ENCODE measurements around the gene STIM1. TPM values are rescaled to one million over a fixed set of nuclear protein-coding genes. Genes with fewer than 3 reads are reported as not detected.
"Not testable (repeated sequence)": the region's sequence is repeated elsewhere in the genome, so short reads cannot be mapped to it uniquely, and the experiment has no call there.

The STIM1 gene
- total RNA-seq, 3 donors from 2014 or later (not counting 1 experiment from before 2014, with no cell fraction given) = 171 to 187 (median 175) TPM

- peaks cover 17% of the 10 kb centered on the region for H3K36me3 Mint-ChIP-seq
- Histone ChIP-seq H3K9me3 (ENCODE audit: control insufficient read depth, insufficient read depth, low read length) (peaks cover 5% of the 10 kb centered on the region), H3K27me3 (ENCODE audit: control insufficient read depth, insufficient read depth, low read length) (no peaks in the 10 kb centered on the region), H3K4me1 (ENCODE audit: control insufficient read depth, insufficient read depth, low read length) (peaks cover 10% of the 10 kb centered on the region), H3K4me3 (ENCODE audit: low read length) (no peak overlapping the region), H3K36me3 (ENCODE audit: control insufficient read depth, insufficient read depth, low read length) (no peaks in the 10 kb centered on the region), H3K27ac (ENCODE audit: low read length) (no peak overlapping the region)
- DNase-seq (no peak), ATAC-seq (no peak)
- H3K27me3 Mint-ChIP-seq (ENCODE audit: low read depth in 2 of 2) = no peaks in the 10 kb centered on the region
- intact Hi-C loops (cut with micrococcal nuclease) = no loop called here
- H3K4me3 Mint-ChIP-seq = no peak overlapping the region
- peaks cover 4 to 5% of the 10 kb centered on the region in 2 donors for H3K9me3 Mint-ChIP-seq
- peaks cover 63 to 72% of the 10 kb centered on the region in 2 donors for H3K4me1 Mint-ChIP-seq
- TF ChIP-seq CTCF (IDR thresholded peaks at IDR 0.05) = no peak
- 79% methylated on average over 3 of the region's 4 CpGs for WGBS (ENCODE audit: insufficient coverage)
- H3K27ac Mint-ChIP-seq = peak overlapping the region in 1 of 2 donors; percentile 21
These were observed 140.6 kb downstream of the STIM1 start for GRCh38 chr11:3995949-3996554.

GRCh38 chr11:3996651-3997050 is 141.2 kb downstream of the STIM1 start:
- no peak for TF ChIP-seq CTCF (IDR thresholded peaks at IDR 0.05)
- Histone ChIP-seq H3K4me3 (ENCODE audit: low read length) (no peak overlapping the region), H3K9me3 (ENCODE audit: control insufficient read depth, insufficient read depth, low read length) (peaks cover 5% of the 10 kb centered on the region), H3K4me1 (ENCODE audit: control insufficient read depth, insufficient read depth, low read length) (peaks cover 10% of the 10 kb centered on the region), H3K27ac (ENCODE audit: low read length) (no peak overlapping the region), H3K27me3 (ENCODE audit: control insufficient read depth, insufficient read depth, low read length) (no peaks in the 10 kb centered on the region), H3K36me3 (ENCODE audit: control insufficient read depth, insufficient read depth, low read length) (no peaks in the 10 kb centered on the region)
- H3K4me1 Mint-ChIP-seq = peaks cover 61 to 72% of the 10 kb centered on the region in 2 donors
- 100% methylated on average over 1 of the region's 1 CpG for WGBS (ENCODE audit: insufficient coverage)
- no peak for DNase-seq
- ATAC-seq = no peak
- H3K9me3 Mint-ChIP-seq = peaks cover 4 to 5% of the 10 kb centered on the region in 2 donors
- intact Hi-C loops (cut with micrococcal nuclease) = no loop called here
- H3K36me3 Mint-ChIP-seq = peaks cover 17% of the 10 kb centered on the region
- H3K4me3 Mint-ChIP-seq = no peak overlapping the region
- H3K27ac Mint-ChIP-seq = no peak overlapping the region
- no peaks in the 10 kb centered on the region for H3K27me3 Mint-ChIP-seq (ENCODE audit: low read depth in 2 of 2)

- H3K4me3 Mint-ChIP-seq; H3K4me3 ChIP-seq (ENCODE audit: low read length); intact Hi-C loops (cut with micrococcal nuclease); H3K36me3 Mint-ChIP-seq; H3K27ac ChIP-seq (ENCODE audit: low read length); H3K9me3 ChIP-seq (ENCODE audit: control insufficient read depth, insufficient read depth, low read length); DNase-seq; H3K27me3 Mint-ChIP-seq (ENCODE audit: low read depth in 2 of 2); H3K27me3 ChIP-seq (ENCODE audit: control insufficient read depth, insufficient read depth, low read length); H3K36me3 ChIP-seq (ENCODE audit: control insufficient read depth, insufficient read depth, low read length); H3K9me3 Mint-ChIP-seq; H3K4me1 ChIP-seq (ENCODE audit: control insufficient read depth, insufficient read depth, low read length); ATAC-seq: not testable (repeated sequence)
- H3K27ac Mint-ChIP-seq = peak overlapping the region; percentile 26 to 82
- no CpG with 5 or more reads among the region's 1 CpG for WGBS (ENCODE audit: insufficient coverage)
- H3K4me1 Mint-ChIP-seq = peaks cover 37 to 43% of the 10 kb centered on the region in 2 donors
These were observed 149.3 kb downstream of the STIM1 start for GRCh38 chr11:4004753-4005152.

GRCh38 chr11:4006946-4007680 is 151.6 kb downstream of the STIM1 start:
- ATAC-seq = peak in 1 of 3 donors; percentile 43

More at GRCh38 chr11:4006946-4007680, 151.6 kb downstream of the STIM1 start:
- Mint-ChIP-seq H3K4me1 (peaks cover 51 to 53% of the 10 kb centered on the region in 2 donors), H3K4me3 (peak overlapping the region; percentile 35), H3K27ac (peak overlapping the region; percentile 61 to 82), H3K36me3 (no peaks in the 10 kb centered on the region), H3K27me3 (ENCODE audit: low read depth in 2 of 2) (no peaks in the 10 kb centered on the region), H3K9me3 (no peaks in the 10 kb centered on the region)
- Histone ChIP-seq H3K9me3 (ENCODE audit: control insufficient read depth, insufficient read depth, low read length) (no peaks in the 10 kb centered on the region), H3K27me3 (ENCODE audit: control insufficient read depth, insufficient read depth, low read length) (no peaks in the 10 kb centered on the region), H3K4me3 (ENCODE audit: low read length) (no peak overlapping the region), H3K36me3 (ENCODE audit: control insufficient read depth, insufficient read depth, low read length) (no peaks in the 10 kb centered on the region), H3K27ac (ENCODE audit: low read length) (peak overlapping the region; percentile 2), H3K4me1 (ENCODE audit: control insufficient read depth, insufficient read depth, low read length) (no peaks in the 10 kb centered on the region)
- TF ChIP-seq CTCF (IDR thresholded peaks at IDR 0.05) = no peak
- DNase-seq = peak in 1 of 2 donors; percentile 22
- intact Hi-C loops (cut with micrococcal nuclease) = no loop called here
- 75% methylated on average over 3 of the region's 3 CpGs for WGBS (ENCODE audit: insufficient coverage)
